GM12872 (cell line): ENCODE data around the gene LRCOL1.
A peak's percentile ranks its signal among the peaks of the same experiment; 100 is the strongest.

Source experiments
- TF ChIP-seq, protein P1 (sequence below): IDR thresholded peaks from 3 replicates; pipeline ENCODE4 v1.5.1; 2011; ENCODE audit warnings: low read depth, mild to moderate bottlenecking, low read length, moderate library complexity; ENCODE audit not compliant: insufficient read depth

Gene LRCOL1

DNA sequence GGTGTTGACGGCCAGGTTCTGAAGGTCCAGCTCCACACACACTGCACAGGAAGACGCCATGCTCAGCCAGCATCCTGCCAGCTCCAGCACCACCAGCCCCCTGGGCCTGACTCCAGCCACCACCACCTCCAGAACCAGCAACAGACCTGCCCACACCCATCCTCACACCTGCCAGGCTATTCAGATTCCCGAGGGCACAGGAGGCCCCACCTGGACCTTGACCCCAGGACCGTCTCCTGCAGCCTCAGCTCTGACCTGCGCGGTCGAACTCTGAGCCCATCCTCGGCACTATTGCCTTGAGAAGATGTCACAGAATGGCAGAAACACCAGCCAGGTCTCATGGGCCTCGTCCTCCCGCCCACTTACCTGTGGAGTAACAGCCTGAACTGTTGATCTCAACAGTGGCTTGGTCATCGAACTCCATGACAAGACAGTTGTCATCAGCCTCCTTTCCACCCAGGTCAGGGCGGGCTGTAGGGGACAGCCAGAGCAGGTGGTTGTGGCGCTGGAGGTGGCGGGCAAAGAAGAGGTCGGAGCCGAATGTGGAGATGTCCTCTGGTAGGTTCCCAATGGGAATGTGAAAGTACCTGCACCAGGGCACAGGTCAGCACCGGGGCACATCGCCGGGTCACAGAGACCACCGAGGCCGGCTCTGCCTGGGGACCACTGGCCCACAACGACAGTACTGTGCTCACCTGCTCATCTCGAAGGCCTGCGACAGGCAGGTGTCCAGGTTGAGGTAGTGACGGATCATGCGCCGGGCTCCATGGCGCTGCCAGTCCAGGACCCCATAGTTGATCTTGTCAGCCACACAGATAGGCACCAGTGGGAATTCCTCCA lies 31.6 kb upstream of the LRCOL1 start:
- TF ChIP-seq, protein P1, sequence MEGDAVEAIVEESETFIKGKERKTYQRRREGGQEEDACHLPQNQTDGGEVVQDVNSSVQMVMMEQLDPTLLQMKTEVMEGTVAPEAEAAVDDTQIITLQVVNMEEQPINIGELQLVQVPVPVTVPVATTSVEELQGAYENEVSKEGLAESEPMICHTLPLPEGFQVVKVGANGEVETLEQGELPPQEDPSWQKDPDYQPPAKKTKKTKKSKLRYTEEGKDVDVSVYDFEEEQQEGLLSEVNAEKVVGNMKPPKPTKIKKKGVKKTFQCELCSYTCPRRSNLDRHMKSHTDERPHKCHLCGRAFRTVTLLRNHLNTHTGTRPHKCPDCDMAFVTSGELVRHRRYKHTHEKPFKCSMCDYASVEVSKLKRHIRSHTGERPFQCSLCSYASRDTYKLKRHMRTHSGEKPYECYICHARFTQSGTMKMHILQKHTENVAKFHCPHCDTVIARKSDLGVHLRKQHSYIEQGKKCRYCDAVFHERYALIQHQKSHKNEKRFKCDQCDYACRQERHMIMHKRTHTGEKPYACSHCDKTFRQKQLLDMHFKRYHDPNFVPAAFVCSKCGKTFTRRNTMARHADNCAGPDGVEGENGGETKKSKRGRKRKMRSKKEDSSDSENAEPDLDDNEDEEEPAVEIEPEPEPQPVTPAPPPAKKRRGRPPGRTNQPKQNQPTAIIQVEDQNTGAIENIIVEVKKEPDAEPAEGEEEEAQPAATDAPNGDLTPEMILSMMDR: no peak

DNA sequence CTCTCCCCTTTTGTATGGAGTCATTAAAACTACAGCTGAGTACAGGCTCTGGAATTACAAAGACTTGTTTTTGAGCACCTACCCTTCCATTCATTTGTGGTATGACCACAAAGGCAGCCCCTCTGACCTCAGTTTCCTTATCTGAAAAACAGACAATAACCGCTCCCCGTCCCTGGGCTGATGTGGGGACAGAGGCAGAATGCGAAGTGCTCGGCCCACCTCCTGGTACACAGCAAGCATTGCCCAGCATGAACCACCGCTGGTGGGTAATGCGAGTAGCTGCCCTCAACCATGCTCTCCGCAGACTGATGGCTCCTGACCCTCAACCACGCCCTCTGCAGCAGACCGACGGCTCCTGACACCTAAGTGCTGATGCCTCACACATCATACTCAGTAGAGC lies 30.6 kb upstream of the LRCOL1 start:
- TF ChIP-seq, protein P1: no peak

DNA sequence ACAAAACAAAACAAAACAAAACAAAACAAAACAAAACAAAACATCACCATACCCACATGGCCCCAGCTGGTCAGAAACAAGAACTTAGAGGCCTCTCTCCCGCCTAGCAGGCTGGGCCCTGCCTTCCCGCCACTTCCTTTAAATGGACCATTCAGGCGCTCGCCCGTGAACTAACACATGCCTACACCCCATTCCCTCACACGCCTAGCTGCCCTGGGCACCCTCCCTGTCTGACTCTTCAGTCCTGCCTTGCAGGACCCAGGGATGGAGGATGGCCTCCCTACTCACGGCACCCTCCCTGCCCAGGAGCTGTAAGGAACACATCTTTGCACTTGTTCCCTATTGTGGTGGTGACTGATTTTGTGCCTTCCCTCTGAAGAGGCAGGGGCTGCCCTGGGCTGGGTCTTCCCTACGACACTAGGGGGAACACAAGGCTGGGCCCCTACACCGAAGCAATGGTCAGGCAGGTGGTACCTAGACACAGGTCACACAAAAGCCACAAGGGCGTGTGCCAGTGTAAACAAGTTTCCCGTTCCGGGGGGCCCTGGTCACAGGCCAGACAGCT lies 29.7 kb upstream of the LRCOL1 start:
- TF ChIP-seq, protein P1: no peak

DNA sequence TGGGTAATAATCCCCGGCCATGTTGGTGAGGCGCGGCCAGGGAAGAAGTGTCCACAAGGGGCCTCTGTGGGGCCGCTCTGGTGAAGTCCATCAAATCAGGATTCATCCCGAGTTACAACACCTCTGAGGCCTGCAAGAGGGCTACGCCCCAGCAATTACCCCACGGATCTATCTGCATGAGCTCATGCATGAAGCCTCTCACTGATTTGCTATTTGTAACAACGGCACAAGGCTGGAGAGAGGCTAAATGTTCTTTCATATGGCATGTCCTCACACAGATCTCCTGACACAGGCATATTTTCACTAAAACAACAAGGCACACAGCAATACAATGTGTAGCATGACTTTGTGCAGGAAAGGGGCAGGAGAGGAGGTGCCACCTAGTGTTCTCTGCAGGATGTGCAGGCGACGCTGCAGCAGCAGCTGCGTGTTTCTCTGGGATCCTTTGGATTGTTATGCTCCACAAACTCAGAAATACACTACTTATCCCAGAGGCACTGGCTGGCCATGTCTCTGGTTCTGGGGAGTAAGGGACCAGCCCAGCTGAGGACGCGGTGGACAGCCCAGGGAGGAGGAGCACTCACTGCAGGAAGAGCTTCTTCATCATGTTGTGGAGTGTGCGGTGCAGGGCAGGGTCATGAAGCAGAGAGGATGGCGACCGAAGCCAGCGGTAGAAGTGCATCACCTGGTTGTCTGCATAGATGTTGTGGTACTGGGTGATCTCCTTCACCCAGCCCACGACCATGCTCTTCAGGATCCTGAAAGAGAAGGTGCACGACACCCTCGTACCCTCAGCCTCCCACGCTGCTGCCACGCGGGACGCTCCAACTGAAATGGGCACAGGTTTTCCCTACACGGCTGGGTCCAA lies 28.4 kb upstream of the LRCOL1 start:
- TF ChIP-seq, protein P1: peak; percentile 83

DNA sequence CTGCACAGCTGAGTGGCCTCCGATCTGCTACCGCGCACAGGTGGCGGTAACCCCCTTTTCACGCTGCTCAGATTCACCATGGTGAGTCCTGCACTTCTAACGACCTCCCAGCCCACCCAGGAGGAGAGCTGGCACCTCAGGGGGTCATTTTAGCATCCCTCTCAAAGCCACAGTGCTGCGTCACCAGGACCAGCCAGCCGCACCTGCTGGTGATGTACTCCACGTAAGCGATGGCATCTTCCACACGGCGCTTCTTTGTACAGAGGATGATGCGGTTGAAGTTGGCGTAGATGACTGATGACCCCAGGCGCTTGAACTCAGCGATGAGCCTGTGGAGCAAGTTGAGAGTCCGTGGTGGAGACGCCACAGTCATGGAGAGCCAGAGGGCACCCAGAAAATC lies 27.4 kb upstream of the LRCOL1 start:
- TF ChIP-seq, protein P1: no peak

DNA sequence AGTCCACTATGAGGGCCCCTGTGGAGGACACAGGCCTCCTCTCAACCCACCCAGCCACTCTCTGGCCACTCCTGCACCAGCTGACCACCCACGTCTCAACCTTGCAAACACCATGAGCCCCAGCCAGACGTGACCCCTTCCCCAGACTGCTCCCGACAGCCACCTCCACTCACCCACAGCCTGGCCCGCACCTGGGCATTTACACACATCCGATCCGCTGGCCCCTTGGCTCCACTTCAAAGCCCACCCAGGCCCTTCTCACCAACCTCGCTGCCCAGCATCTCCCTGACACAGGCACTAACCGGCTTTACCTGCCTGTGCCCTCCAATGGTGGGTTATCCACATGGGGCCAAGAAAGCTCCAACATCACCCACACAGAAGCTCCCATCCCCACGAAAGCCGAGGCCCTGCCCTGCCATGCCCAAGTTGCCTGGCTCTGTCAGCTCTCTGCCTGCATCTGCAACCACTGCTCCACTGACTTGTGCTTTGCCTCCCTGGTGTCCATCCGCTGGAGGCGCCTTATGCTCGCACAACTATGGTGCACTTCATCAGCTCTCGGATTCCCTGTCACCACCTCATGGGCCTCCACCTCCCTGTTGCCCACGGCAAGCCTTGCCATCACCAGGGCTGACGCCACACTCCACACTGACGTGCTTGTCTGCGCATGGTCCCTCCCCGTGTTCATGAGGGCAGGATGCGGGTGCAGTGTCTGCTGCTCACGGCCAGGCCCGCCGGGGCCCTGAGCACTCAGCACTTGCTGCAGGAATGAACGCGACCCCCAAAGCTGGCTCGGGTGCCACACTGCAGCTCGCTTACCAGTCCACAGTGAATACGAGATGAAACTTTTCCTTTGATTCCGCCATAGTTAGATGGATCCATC lies 24.9 kb upstream of the LRCOL1 start:
- TF ChIP-seq, protein P1: no peak
